Measurements from ENCODE around the gene SMIM29.

Gene SMIM29

DNA sequence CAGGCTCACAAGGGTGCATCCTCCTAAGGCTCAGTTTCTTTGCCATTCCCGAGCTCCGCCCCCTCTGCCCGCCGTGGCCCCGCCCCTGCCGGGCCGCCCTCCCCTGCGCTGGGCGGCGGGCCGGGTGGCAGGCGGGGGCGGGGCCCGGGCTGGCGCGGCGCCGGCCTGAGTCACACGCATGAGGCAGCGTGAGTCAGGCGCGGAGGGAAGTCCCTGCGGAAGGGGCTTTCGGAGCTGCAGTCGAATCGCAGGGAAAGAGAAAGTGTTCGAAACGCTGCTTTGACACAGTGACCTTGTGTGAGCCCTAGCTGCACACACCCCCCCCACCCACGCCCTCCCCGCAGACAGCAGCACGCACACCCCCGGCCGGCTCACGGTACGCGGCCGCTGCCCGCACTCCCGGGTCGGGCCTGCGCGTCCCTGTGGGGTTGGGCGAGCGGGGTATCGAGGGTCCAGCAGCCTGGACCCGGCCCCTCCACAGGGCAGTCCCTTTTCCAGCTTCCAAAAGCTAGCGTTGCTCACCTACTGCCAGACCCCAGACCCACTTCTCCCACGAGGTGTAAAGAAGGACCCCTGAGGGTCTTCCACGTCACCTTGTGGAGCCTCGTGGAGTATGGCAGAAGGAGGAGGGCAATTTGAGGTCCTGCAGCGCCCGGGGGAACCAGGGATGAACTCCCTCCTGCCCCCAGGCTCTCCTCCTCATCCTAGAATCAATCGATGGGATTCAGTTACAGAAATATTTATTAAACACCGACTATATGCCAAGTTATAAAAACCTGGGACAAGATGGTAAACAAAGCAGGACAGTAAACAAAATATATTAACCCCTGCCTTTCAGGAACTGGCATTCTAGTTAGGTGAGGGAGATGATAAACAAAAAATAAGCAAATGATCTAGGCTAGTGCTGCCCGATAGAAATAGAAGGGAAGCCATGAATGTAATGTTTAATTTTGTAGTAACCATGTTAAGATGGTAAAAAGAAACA, 24.6 kb downstream of the SMIM29 start:
- DNase-seq: peak; percentile 81

DNA sequence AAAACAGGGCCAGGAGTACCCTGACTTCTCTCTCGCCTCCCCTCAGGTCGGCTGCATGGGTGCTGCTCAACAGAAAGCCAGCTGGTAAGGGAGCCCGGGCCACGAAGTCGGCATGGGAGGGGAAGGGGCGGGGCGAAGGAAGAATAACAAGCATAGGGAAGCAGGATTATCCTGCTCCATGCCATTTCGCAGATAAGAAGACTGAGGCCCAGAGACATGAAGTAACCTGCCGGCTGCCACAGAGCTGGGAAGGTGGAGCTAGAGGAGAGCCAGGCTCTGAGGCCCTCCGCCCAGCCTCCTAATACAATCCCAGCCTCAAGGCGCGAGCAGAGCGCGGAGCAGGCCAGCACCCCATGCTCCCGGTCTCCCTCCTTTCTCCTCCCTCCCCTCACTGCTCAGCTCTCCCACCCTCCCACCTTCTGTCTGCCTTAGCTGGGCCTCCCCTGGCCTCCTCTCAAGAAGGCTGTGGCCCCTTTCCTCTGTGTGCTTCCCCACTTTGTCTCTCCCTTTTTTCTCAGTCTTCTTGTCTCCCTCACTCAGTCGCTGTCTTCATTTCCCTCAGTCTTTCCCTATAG, 25.3 kb downstream of the SMIM29 start:
- DNase-seq: no peak

DNA sequence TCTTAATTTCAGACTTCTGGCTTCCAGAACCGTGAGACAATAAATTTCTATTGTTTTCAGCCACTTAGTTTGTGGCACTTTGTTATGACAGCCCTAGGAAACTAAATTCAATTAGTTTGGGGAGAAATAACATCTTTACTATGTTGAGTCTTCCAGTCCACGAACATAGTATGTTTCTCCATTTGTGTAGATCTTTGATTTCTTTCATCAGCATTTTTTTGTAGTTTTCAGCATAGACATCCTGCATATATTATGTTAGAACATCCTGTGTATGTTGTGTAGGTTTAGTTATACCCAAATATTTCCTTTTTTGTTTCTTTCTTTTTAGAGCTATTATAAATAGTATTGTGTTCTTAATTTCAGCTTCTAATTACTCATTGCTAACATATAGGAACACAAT, 30.1 kb downstream of the SMIM29 start:
- DNase-seq: no peak

DNA sequence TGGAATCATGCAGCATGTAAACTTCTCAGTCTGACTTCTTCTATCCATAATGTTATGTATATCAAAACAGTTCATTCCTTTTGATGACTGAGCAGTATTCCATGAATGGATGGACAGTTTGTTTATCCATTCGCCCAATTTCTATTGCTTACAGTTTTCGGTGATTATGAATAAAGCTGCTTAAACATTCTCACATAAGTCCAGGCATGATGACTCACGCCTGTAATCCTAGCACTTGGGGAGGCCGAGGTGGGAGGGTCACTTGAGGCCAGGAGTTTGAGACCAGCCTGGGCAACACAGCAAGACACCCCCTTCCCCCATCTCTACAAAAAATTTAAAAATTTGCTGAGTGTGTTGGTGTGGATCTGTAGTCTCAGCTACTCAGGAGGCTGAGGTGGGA, 35.0 kb downstream of the SMIM29 start:
- DNase-seq: no peak

DNA sequence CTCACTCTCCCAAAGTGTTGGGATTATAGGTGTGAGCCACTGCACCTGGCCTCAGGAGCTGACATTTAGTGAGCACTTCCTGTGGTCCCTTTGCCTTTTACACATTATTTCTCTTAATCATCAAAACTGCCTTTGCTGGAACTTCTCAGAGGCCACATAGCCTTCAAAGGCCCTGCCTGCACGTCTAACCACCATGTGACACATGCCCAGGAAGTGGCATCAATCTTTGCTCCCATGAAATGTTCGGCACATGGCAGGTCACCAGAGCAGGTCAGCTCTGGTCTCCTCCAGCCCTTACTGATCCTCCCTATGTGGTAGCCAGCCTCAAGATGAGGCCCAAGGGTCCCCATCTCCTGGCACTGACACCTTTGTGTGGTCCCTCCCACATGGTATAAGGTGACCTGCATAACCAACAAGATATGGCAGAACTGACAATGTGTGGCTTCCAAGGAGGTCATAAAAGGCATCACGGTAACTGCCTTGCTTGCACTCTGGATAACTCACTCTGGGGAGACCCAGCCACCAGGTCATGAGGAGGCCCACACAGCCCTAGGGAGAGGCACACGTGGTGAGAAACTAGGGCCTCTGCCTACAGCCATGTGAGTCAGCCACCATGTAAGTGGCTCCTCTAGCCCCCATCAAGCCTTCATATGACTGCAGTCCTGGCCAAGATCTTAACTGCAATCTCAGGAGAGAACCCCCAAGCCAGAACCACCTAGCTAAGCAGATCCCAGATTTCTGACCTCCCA, 40.9 kb downstream of the SMIM29 start:
- no peak for DNase-seq

DNA sequence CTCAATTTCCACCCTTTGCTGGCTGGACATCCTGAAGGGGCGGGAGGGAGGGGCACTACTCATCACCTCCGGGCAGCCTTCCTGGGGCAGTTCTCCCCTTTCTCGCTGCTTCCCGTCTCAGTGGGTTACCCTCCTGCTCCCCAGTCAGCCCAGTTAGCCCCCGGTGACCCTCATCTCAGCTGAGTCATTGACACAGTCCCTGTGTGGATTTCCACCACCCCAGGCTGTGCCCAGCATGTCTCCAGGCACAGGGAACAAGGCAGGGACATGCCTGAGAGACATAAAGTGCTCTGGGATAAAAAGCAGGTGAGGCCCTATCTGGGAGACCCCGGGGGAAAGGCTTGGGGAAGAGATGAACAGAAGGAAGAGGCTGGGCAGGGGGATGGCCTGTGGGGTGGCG, 42.1 kb downstream of the SMIM29 start:
- no peak for DNase-seq

DNA sequence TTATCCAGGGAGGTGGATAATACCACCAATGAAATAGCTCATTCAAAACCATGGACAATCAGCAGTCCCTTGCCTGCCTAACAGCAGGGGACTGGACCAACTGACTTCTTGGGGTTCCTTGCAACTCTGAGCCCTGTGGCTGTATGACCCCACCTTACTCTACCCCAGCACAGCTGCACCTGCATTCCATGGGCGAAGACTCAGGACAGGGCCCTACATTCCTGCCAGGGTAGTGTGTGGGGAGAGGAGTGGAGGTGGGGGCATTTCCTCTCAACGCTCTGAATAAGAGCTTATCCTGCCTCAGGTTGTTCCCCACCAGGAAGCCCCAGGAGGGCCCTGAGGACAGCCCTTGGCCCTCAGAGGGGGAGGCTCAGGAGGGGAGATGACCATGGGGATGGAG, 42.9 kb downstream of the SMIM29 start:
- DNase-seq: no peak

DNA sequence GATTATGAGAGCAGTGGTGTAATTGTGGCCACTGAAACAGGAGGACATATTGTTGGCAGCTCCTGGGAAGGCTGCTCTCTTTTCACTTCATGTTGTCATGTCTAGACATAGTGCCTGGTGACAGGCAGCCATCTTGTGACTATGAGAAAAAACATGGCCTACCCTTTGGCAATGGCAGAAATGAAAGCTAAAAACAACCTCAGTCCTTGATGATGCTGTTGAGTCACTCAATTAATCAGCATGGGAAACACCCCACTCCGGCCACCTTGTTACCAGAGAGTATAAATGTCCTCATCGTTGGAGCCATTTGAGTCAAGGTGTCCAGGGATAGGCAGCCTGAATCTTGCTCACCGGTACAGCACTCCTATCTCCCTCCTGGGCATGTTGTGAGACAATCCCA, 43.3 kb downstream of the SMIM29 start:
- DNase-seq: no peak

DNA sequence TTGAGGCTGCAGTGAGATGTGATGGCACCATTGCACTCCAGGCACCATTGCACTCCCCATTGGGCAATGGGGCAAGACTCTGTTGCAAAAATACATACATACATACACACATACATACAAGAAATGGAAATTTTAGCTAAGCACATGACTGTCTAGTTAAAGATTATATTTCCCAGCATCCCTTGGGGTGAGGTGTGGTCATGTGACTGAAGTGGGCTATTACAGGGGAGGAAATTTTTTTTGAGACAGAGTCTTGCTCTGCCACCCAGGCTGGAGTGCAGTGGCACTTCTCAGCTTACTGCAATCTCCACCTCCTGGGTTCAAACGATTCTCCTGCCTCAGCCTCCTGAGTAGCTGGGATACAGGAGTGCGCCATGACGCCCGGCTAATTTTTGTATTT, 44.1 kb downstream of the SMIM29 start:
- DNase-seq: no peak

DNA sequence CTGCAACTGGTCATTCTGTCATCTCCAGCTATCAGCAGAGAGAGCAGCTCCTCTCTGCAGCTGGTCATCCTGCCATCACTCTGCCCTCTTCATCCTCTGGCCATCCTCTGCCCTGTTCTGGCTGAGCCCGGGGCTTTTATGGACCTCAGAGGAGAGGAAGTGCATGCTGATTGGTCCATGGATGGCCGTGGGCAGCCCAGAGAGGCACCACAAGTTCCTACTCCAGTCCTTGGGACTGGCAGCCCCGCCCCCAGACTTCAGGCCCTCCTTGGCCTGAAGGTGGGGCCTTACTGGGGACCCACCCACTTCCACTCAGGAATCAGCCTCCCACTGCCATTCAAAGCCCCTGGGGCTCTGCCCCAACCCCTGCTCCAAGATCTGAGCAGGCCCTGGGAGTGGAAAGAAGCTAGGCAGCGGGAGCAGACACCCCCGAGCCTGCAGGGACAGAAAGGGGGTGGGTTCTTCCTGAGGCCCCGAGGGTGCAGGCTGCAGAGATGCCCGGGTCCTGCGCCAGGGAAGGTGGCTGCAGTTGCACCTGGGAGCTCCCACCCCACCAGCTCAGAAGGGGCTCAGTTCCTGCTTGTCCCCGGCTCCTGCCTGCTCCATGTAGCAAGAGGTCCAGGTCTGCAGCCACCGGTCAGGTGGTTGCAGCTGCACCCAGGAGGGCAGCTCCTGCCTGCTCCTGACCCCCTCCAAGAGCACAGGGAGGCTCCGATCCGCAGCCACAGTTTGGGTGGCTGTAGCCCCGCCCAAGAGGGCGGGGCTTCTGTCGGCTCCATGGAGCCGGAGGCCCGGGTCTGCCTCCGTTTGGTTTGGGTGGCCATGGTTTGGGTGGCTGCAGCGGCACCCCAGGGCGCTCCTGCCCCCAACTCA, 46.2 kb downstream of the SMIM29 start:
- no peak for DNase-seq

DNA sequence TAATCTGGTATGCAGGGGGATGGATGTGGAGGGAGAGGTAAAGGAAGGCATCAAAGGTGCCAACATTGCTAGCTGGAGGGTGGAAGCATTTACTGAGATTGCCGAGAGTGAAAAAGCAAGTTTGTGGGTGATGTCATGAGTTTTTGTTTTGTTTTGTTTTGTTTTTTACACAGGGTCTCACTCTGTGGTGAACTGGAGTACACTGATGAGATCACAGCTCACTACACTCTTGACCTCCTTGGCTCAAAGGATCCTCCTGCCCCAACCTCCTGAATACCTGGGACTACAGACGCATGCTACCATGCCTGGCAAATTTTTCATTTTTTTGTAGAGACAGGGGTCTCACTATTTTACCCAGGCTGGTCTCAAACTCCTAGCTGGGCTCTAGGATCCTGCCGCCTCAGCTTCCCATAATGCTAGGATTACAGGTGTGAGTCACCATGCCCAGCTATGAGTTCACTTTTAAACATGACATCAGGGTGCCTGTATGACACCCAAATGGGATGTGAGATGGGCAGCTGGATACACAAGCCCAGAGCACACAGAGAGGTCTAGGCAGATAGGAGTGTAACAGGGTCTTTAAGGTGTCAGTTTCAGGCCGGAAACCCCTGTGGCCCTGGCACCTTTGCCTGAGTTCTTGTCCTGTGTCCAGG, 47.2 kb downstream of the SMIM29 start:
- no peak for DNase-seq

DNA sequence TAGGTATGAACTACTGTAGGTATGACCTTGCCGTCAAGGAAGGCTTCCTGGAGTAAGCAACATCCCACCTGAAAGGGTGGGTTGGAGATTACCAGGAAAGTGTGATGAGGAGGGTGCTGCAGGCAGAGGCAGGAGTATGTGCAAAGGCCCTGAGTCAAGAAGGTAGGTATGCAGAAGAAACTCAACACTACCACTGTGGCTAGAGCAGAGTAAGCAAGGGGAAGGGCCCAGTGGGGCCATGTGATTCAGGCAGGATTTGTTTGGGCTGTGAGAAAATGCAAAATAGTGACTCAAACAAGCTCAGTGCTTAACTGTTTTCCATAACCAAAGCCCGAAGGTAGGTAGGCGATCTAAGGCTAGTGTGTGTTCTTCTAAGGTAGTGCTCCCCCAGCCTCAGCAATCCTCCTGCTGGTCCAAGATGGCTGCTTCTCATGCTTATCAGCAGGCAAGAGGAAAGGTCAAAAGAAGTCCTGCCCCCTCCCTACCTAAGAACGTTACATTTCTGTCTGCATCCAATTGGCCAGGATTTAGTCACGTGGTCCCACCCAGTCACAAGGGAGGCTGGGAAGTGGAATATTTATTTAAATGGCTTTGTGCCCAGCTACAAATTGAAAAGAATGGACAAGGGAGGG, 48.4 kb downstream of the SMIM29 start:
- DNase-seq: no peak

DNA sequence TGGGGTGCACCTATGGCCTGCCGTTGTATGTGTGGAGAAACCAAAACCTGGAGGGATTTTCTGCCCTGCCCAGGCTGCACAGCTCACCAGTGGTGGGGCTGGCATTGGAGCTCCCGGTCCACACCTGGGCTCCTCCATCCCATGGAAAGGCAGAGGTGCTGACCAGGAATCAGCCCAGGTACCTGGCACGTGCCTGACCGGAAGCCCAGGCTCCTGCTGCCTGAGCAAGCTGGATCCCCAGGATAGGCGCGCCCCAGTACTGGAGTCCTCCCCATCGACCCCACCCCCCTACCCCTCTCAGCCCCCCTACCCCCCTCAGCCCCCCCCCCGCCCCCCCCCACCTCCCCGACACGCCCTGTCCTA, 52.0 kb downstream of the SMIM29 start:
- DNase-seq: no peak

Data from GOT3 (cell line).